Measurements from ENCODE around the gene SSU72.

Gene SSU72

GRCh38 chr1:1574721-1575537 lies at the start of gene SSU72:
Gene SSU72 (minus strand): TSS chr1:1574863. CDS start chr1:1574557, 306 bp downstream.
- peak; percentile 94 for DNase-seq

- no peak for DNase-seq
These were observed 49.2 kb upstream of the SSU72 start for GRCh38 chr1:1623631-1624442.

- DNase-seq, result no peak
These were observed 48.5 kb upstream of the SSU72 start for GRCh38 chr1:1623181-1623630.

GRCh38 chr1:1622788-1623094 lies 48.1 kb upstream of the SSU72 start:
- no peak for DNase-seq

- no peak for DNase-seq
These were observed 47.5 kb upstream of the SSU72 start for GRCh38 chr1:1622010-1622787.

- no peak for DNase-seq
These were observed 46.7 kb upstream of the SSU72 start for GRCh38 chr1:1621173-1622009.

GRCh38 chr1:1620433-1621139 lies 45.9 kb upstream of the SSU72 start:
- no peak for DNase-seq

- DNase-seq, result no peak
These were observed 45.3 kb upstream of the SSU72 start for GRCh38 chr1:1619917-1620361.

GRCh38 chr1:1618396-1619068 lies 43.9 kb upstream of the SSU72 start:
- DNase-seq, result no peak

- DNase-seq, result no peak
These were observed 43.3 kb upstream of the SSU72 start for GRCh38 chr1:1617925-1618324.

GRCh38 chr1:1617516-1617915 lies 42.9 kb upstream of the SSU72 start:
- no peak for DNase-seq

GRCh38 chr1:1616838-1617237 lies 42.2 kb upstream of the SSU72 start:
- no peak for DNase-seq

GRCh38 chr1:1616045-1616790 lies 41.6 kb upstream of the SSU72 start:
- DNase-seq, result peak; percentile 45

GRCh38 chr1:1615256-1616044 lies 40.8 kb upstream of the SSU72 start, which contains the start of gene MIB2:
Gene MIB2 (plus strand): TSS chr1:1615500. CDS start chr1:1623453, 7,953 bp downstream.
- DNase-seq, result peak; percentile 98

GRCh38 chr1:1614954-1615255 lies 40.2 kb upstream of the SSU72 start:
- no peak for DNase-seq

- peak; percentile 64 for DNase-seq
These were observed 39.7 kb upstream of the SSU72 start for GRCh38 chr1:1614204-1614953.

- no peak for DNase-seq
These were observed 38.9 kb upstream of the SSU72 start for GRCh38 chr1:1613509-1614082.

- no peak for DNase-seq
These were observed 37.4 kb upstream of the SSU72 start for GRCh38 chr1:1612104-1612400.

GRCh38 chr1:1610796-1611195 lies 36.1 kb upstream of the SSU72 start:
- no peak for DNase-seq

Data from activated CD8-positive, alpha-beta memory T cell treated with anti-CD3 and anti-CD28 coated beads, Interleukin-2, amount 50 U/mL, for 4 hours (primary cell).